K562 (cell line): Measurements from ENCODE around the gene ZNF440. TPM values are rescaled to one million over a fixed set of nuclear protein-coding genes. Genes with fewer than 3 reads are reported as not detected.

Experiments
- ATAC-seq: fragments of 200-7000 bp; cut with Tn5 transposase; 3 replicates; pipeline ENCODE4 v1.9.1; 2020; ENCODE audit warnings: moderate library complexity
- BruUV-seq: library from RNA; stranded (reverse); fragments of 400-500 nt; replicated peaks from 2 replicates; lab custom pipeline; 2021; lab: Mats Ljungman, UMichigan
- CTCF ChIA-PET: fragments of 300-600 bp; formaldehyde crosslinking; extraction: SDS; loops from one replicate; lab custom pipeline; 2021; ENCODE audit warnings: low intra/inter-chr PET ratio; lab: Yijun Ruan, JAX
- POLR2A ChIA-PET: fragments of 300-600, 350-650 bp; sonication (Branson Sonifier 250); formaldehyde crosslinking; extraction: SDS; loops from one replicate; lab custom pipeline; 2021; ENCODE audit warnings: antibody characterized with exemption, inconsistent platforms; lab: Yijun Ruan, JAX
- DNase-seq, 4 experiments: peaks; one replicate each; pipeline versions ENCODE4 v3.0.0 to v3.0.0-alpha.2; 2011 to 2018; ENCODE audit warnings: low spot score in 3 of 4, mixed read lengths in 3 of 4; ENCODE audit errors: extremely low read depth in 1 of 4
- FAIRE-seq: peaks from 2 replicates; lab custom pipeline; 2011; peaks lifted over from hg19 to GRCh38; lab: Jason Lieb, UNC
- H2AFZ ChIP-seq: 2 replicates; pipeline ENCODE4 v1.6.0; 2011; ENCODE audit warnings: low read depth, low read length, control low read depth, inconsistent platforms
- H3K27ac ChIP-seq: fragments of 200-600 bp; 3 replicates; pipeline ENCODE4 v1.8.0; 2011; ENCODE audit warnings: low read depth, mild to moderate bottlenecking, control low read depth, inconsistent platforms, low read length, moderate library complexity, mixed read lengths; ENCODE audit errors: extremely low read depth
- H3K27me3 ChIP-seq, 2 experiments: fragments of 300-600 bp in 1 of 2; 2 replicates in 1 of 2; 3 replicates in 1 of 2; pipeline versions ENCODE4 v1.6.0 to v1.8.0; 2011; ENCODE audit warnings: inconsistent platforms in 2 of 2, low read length in 2 of 2, mild to moderate bottlenecking in 1 of 2, mixed read lengths in 1 of 2, moderate library complexity in 1 of 2; ENCODE audit not compliant: control insufficient read depth in 2 of 2, insufficient read depth in 2 of 2
- H3K36me3 ChIP-seq: fragments of 300-600 bp; 3 replicates; pipeline ENCODE4 v1.8.0; 2011; ENCODE audit warnings: mild to moderate bottlenecking, low read length, inconsistent platforms; ENCODE audit not compliant: control insufficient read depth, insufficient read depth
- H3K4me1 ChIP-seq, 2 experiments: fragments of 200-600 bp in 1 of 2; replicated peaks in 1 of 2; 2 replicates in 1 of 2; 3 replicates in 1 of 2; pipeline versions ENCODE4 v1.5.1 to v1.8.0; 2011; ENCODE audit warnings: inconsistent platforms in 2 of 2, low read length in 2 of 2, mild to moderate bottlenecking in 1 of 2, mixed read lengths in 1 of 2, moderate library complexity in 1 of 2; ENCODE audit not compliant: control insufficient read depth in 2 of 2, insufficient read depth in 2 of 2
- H3K4me2 ChIP-seq: 2 replicates; pipeline ENCODE4 v1.6.1; 2011; ENCODE audit warnings: low read length, control low read depth, inconsistent platforms, mixed read lengths; ENCODE audit not compliant: insufficient read depth
- H3K4me3 ChIP-seq: fragments of 200-600 bp; sonication (generic), shearing (Covaris generic); 2 replicates; pipeline ENCODE4 v1.5.1; 2016; ENCODE audit warnings: control low read depth, inconsistent platforms
- H3K79me2 ChIP-seq: fragments of 200-600 bp; 3 replicates; pipeline ENCODE4 v1.8.0; 2011; ENCODE audit warnings: low read length, inconsistent platforms; ENCODE audit not compliant: control insufficient read depth, insufficient read depth
- H3K9ac ChIP-seq, 2 experiments: 2 replicates each; pipeline versions ENCODE4 v1.6.0 to v1.6.1; 2011; ENCODE audit warnings: low read depth in 2 of 2, low read length in 2 of 2, control low read depth in 1 of 2, inconsistent platforms in 1 of 2, mild to moderate bottlenecking in 1 of 2, mixed read lengths in 1 of 2; ENCODE audit not compliant: insufficient read depth in 1 of 2
- H3K9me1 ChIP-seq: one replicate; pipeline ENCODE4 v1.6.0; 2011; ENCODE audit warnings: inconsistent platforms, mild to moderate bottlenecking, low read length, moderate library complexity; ENCODE audit not compliant: control insufficient read depth, insufficient read depth
- H3K9me3 ChIP-seq: replicated peaks from 2 replicates; pipeline ENCODE4 v1.5.1; 2011; ENCODE audit warnings: low read depth, low read length, inconsistent platforms; ENCODE audit not compliant: control insufficient read depth, insufficient read depth
- H4K20me1 ChIP-seq: replicated peaks from 2 replicates; pipeline ENCODE4 v1.6.1; 2011; ENCODE audit warnings: low read length, inconsistent platforms, mixed read lengths; ENCODE audit not compliant: control insufficient read depth, insufficient read depth
- GTF2F1 ChIP-seq: IDR thresholded peaks from 2 replicates; pipeline ENCODE4 v1.6.1; 2011; ENCODE audit warnings: low read depth, low read length, improper control_type of control experiment
- KDM2B ChIP-seq: fragments of 250-450 bp; sonication (Bioruptor Pico); IDR thresholded peaks from 2 replicates; pipeline ENCODE4 v1.8.0; 2021; ENCODE audit warnings: mild to moderate bottlenecking, moderate library complexity
- NUFIP1 ChIP-seq: fragments of 450-650 bp; IDR thresholded peaks from 2 replicates; pipeline ENCODE4 v1.6.1; 2018; ENCODE audit not compliant: partially characterized antibody
- PKNOX1 ChIP-seq: fragments of 450-650 bp; IDR thresholded peaks from 2 replicates; pipeline ENCODE4 v1.6.1; 2016
- SMC3 ChIP-seq: conservative IDR thresholded peaks from 2 replicates; pipeline ENCODE4 v1.6.1; 2011; ENCODE audit warnings: low read depth, low read length, improper control_type of control experiment; ENCODE audit not compliant: insufficient read depth
- SREBF2 ChIP-seq: sonication (generic); formaldehyde crosslinking; IDR thresholded peaks from 2 replicates; pipeline ENCODE4 v1.4.0; 2020; ENCODE audit warnings: mild to moderate bottlenecking, missing genetic modification reagents
- TRIM28 ChIP-seq: fragments of 450-650 bp; IDR thresholded peaks from 2 replicates; pipeline ENCODE4 v1.6.1; 2017
- ZKSCAN1 ChIP-seq: fragments of 150-350 bp; IDR thresholded peaks from 2 replicates; pipeline ENCODE4 v1.6.1; 2016; ENCODE audit warnings: low read depth, low read length
- ZNF224 ChIP-seq: sonication (generic); formaldehyde crosslinking; IDR thresholded peaks from 2 replicates; pipeline ENCODE4 v1.8.0; 2022; ENCODE audit warnings: mild to moderate bottlenecking, missing genetic modification reagents
- WGBS: fragments of 100-300 bp; shearing (Covaris generic); methylation state at CpG from one replicate; pipeline ENCODE4 v1.1.6; 2016; ENCODE audit warnings: low coverage, mixed read lengths; ENCODE audit not compliant: insufficient coverage; ENCODE audit errors: missing lambda C conversion rate; 5-methylcytosine and 5-hydroxymethylcytosine counted together
- in situ Hi-C: fragments of 300-500 bp; cut with MboI; formaldehyde crosslinking; loops from 4 replicates; pipeline ENCODE4 v1.15.0; 2018; ENCODE audit warnings: inconsistent platforms, mixed read lengths
- intact Hi-C: fragments of 100-400 bp; cut with micrococcal nuclease; formaldehyde crosslinking; loops from 2 replicates; pipeline ENCODE4 v1.14.2; 2022
- polyA plus RNA-seq, 8 experiments: library from polyadenylated mRNA; depleted of rRNA in 4 of 8; stranded (reverse) in 5 of 8; unstranded in 3 of 8; fragments of >200 nt; fragmentation: Nextera tagmentation in 2 of 8; fragmentation: Illumina TruSeq in 1 of 8; extraction: Ambion mirVana in 2 of 8; extraction: Trizol in 1 of 8; gene quantifications; 2 replicates each; pipeline versions ENCODE4 v1.2.1 to v1.2.3, GENCODE V29; 2011 to 2014; ENCODE audit warnings: inconsistent platforms in 1 of 8, missing spikeins in 1 of 8
- total RNA-seq, 7 experiments: library from RNA; depleted of rRNA in 6 of 7; stranded (reverse); fragments of >200 nt in 6 of 7; fragmentation: Illumina TruSeq in 2 of 7; extraction: Trizol in 2 of 7; gene quantifications; 2 replicates each; pipeline versions ENCODE4 v1.2.1 to v1.2.3, GENCODE V29; 2011 to 2021; ENCODE audit warnings: low replicate concordance in 1 of 7
- TF ChIP-seq, protein P1 (sequence below): sonication (generic); formaldehyde crosslinking; IDR thresholded peaks from 2 replicates; pipeline ENCODE4 v1.8.1; 2023; ENCODE audit warnings: mild to moderate bottlenecking, missing genetic modification reagents
- TF ChIP-seq, protein P2 (sequence below): fragments of 250-450 bp; sonication (Bioruptor Pico); IDR thresholded peaks from 2 replicates; pipeline ENCODE4 v1.4.0; 2020
- TF ChIP-seq, protein P3 (sequence below): fragments of 250-450 bp; sonication (Bioruptor Pico); IDR thresholded peaks from 2 replicates; pipeline ENCODE4 v1.9.0; 2021; ENCODE audit warnings: mild to moderate bottlenecking

Gene ZNF440
- total and polyA plus RNA-seq, 9 of the 15 experiments (the other 6 are each of a cell fraction or from before 2014, with no cell fraction given), result 5.9 to 32.6 (median 13.4) TPM

DNA sequence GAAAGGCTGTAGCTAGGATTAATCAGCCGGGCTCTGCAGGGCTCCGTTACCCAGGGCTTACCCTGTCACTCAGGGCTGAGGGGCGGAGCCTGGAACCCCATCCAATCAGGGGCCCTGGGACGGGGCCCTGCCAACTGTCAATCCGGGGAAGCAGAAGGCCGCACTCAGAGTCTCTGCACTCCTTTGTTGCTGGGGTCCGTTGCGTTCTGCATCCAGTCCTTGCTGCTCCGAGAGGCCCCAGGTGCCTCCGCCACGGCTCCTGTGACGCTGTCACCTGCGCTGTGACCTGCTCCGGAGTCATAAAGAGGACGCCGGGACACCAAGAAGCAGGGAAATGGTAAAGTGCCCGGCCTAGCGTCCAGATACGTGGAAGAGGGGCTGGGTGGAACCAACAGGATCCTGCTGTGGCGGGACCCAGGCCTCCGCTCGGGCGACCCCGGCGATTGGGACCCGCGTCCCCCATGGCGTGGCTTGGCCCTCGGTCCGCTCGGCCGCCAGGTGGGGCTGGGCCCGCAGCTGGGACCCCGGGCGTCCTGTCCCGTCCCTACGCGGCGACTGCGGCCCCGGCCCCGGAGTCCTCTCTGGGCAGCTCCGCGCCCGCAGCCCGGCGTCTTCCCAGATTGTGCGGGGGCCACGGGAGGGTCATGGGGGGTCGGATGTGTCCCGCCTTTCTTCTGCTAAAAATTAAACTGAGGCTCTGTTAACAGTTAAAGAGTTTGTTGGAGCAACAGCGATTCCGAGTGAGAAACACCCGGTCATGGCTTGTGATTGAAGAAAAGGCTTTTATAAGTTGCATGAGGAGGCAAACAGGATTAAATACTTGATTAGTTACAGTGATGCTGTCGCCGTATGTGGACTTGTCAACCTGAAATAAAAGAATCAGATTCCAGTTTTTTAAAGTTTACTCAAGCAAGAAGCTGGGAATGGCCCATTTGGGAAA lies 15.4 kb upstream of the ZNF440 start, which contains the start of gene ZNF491:
Gene ZNF491 (plus strand): TSS at position 133 of the 940 bp plus-strand sequence. CDS start 7,431 bp downstream, outside the sequence.
- Histone ChIP-seq H3K4me3 (peak within 1 kb of the TSS; percentile 48), H3K27ac (no peak within 1 kb of the TSS), H3K4me2 (peak within 1 kb of the TSS; percentile 70), H3K9me3 (peaks cover 3% of the 10 kb centered on the region; the same call in 1 of the 2 replicates), H3K4me1 (peaks cover 3 to 17% of the 10 kb centered on the region in 2 experiments; a peak in 4 of 5 replicates), H3K9me1 (no peaks in the 10 kb centered on the region), H3K79me2 (no peaks in the 10 kb centered on the region), H3K27me3 (no peaks in the 10 kb centered on the region), H3K36me3 (no peaks in the 10 kb centered on the region), H4K20me1 (no peaks in the 10 kb centered on the region), H3K9ac (peak within 1 kb of the TSS; percentile 50 to 90; a peak in 3 of 4 replicates), H2AFZ (peak within 1 kb of the TSS; percentile 80)
- peak; percentile 99 for ATAC-seq
- peak; percentile 79 to 88 (median 81) for DNase-seq
- intact Hi-C loops, result loop anchor here (10.0 kb wide), 1 partner anchor 56 kb away; no protein-coding TSS in a partner anchor
- in situ Hi-C loops, result loop anchor here (10.0 kb wide), 1 partner anchor 346 kb away; the partner anchor contains the start of gene ZNF20
- CTCF ChIA-PET, result interaction anchor here (0.5 kb wide), 1 partner anchor 59 kb away, joined by 3 read pairs; no protein-coding TSS in a partner anchor
- FAIRE-seq, result peak; percentile 59
- POLR2A ChIA-PET, result interaction anchor here (0.8 to 1.4 kb wide), 3 partner anchors 15 to 61 kb away, joined by 3 to 6 read pairs (median 3); partner anchors contain the start of gene ZNF440
- BruUV-seq, result no TSS peak
- WGBS, result 47% methylated on average over 34 of the region's 56 CpGs
- TF ChIP-seq, protein P1, sequence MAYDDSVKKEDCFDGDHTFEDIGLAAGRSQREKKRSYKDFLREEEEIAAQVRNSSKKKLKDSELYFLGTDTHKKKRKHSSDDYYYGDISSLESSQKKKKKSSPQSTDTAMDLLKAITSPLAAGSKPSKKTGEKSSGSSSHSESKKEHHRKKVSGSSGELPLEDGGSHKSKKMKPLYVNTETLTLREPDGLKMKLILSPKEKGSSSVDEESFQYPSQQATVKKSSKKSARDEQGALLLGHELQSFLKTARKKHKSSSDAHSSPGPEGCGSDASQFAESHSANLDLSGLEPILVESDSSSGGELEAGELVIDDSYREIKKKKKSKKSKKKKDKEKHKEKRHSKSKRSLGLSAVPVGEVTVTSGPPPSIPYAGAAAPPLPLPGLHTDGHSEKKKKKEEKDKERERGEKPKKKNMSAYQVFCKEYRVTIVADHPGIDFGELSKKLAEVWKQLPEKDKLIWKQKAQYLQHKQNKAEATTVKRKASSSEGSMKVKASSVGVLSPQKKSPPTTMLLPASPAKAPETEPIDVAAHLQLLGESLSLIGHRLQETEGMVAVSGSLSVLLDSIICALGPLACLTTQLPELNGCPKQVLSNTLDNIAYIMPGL (CRISPR knock-in tag), result no peak
- TF ChIP-seq ZNF224 (CRISPR knock-in tag) (no peak), SMC3 (no peak), TRIM28 (no peak), ZKSCAN1 (no peak), NUFIP1 (no peak), SREBF2 (no peak), GTF2F1 (no peak), PKNOX1 (peak; percentile 97), KDM2B (no peak)
- TF ChIP-seq, protein P2, sequence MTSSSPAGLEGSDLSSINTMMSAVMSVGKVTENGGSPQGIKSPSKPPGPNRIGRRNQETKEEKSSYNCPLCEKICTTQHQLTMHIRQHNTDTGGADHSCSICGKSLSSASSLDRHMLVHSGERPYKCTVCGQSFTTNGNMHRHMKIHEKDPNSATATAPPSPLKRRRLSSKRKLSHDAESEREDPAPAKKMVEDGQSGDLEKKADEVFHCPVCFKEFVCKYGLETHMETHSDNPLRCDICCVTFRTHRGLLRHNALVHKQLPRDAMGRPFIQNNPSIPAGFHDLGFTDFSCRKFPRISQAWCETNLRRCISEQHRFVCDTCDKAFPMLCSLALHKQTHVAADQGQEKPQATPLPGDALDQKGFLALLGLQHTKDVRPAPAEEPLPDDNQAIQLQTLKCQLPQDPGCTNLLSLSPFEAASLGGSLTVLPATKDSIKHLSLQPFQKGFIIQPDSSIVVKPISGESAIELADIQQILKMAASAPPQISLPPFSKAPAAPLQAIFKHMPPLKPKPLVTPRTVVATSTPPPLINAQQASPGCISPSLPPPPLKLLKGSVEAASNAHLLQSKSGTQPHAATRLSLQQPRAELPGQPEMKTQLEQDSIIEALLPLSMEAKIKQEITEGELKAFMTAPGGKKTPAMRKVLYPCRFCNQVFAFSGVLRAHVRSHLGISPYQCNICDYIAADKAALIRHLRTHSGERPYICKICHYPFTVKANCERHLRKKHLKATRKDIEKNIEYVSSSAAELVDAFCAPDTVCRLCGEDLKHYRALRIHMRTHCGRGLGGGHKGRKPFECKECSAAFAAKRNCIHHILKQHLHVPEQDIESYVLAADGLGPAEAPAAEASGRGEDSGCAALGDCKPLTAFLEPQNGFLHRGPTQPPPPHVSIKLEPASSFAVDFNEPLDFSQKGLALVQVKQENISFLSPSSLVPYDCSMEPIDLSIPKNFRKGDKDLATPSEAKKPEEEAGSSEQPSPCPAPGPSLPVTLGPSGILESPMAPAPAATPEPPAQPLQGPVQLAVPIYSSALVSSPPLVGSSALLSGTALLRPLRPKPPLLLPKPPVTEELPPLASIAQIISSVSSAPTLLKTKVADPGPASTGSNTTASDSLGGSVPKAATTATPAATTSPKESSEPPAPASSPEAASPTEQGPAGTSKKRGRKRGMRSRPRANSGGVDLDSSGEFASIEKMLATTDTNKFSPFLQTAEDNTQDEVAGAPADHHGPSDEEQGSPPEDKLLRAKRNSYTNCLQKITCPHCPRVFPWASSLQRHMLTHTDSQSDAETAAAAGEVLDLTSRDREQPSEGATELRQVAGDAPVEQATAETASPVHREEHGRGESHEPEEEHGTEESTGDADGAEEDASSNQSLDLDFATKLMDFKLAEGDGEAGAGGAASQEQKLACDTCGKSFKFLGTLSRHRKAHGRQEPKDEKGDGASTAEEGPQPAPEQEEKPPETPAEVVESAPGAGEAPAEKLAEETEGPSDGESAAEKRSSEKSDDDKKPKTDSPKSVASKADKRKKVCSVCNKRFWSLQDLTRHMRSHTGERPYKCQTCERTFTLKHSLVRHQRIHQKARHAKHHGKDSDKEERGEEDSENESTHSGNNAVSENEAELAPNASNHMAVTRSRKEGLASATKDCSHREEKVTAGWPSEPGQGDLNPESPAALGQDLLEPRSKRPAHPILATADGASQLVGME (CRISPR knock-in tag), result no peak
- TF ChIP-seq, protein P3, sequence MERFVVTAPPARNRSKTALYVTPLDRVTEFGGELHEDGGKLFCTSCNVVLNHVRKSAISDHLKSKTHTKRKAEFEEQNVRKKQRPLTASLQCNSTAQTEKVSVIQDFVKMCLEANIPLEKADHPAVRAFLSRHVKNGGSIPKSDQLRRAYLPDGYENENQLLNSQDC (CRISPR knock-in tag), result no peak
